ENCODE data around the gene ZSCAN10. TPM values are rescaled to one million over a fixed set of nuclear protein-coding genes. Genes with fewer than 3 reads are reported as not detected.

The ZSCAN10 gene
- total RNA-seq, 4 donors from 2014 or later: not detected

- intact Hi-C loops (cut with DNase I; ENCODE audit: low total_unique reads) (loop anchor here (5.0 to 10.0 kb wide), 2 partner anchors 68 to 105 kb away; no protein-coding TSS in a partner anchor), in situ Hi-C loops (cut with MboI; ENCODE audit: low pct_ligation_motif_present in 1 of 4, low pct_unique_long_range_greater_than_20kb in 1 of 4, low sequenced_read_pairs in 3 of 4) (loop anchor here in 2 of 4 donors (10.0 kb wide), 1 partner anchor 65 kb away; no protein-coding TSS in a partner anchor)
- peak overlapping the region; percentile 73 to 88 (median 80) for H3K27ac ChIP-seq
- H3K4me1 ChIP-seq: peaks cover 15 to 42% (median 27%) of the 10 kb centered on the region in 4 donors
- H3K27me3 ChIP-seq: no peaks in the 10 kb centered on the region
- H3K36me3 ChIP-seq: no peaks in the 10 kb centered on the region
- 55% methylated on average over 9 of the region's 9 CpGs; no CpG with 5 or more reads in 1 of the 2 donors for WGBS, 2 donors (ENCODE audit: low coverage in 1 of 2)
- peak overlapping the region in 3 of 4 donors; percentile 54 to 91 (median 66) for H3K4me3 ChIP-seq
- TF ChIP-seq POLR2A (IDR thresholded peaks at IDR 0.05): no peak
- no peak for TF ChIP-seq EP300 (IDR thresholded peaks at IDR 0.05; ENCODE audit: low read depth)
- TF ChIP-seq POLR2AphosphoS5 (IDR thresholded peaks at IDR 0.05): no peak
- TF ChIP-seq, protein P1, sequence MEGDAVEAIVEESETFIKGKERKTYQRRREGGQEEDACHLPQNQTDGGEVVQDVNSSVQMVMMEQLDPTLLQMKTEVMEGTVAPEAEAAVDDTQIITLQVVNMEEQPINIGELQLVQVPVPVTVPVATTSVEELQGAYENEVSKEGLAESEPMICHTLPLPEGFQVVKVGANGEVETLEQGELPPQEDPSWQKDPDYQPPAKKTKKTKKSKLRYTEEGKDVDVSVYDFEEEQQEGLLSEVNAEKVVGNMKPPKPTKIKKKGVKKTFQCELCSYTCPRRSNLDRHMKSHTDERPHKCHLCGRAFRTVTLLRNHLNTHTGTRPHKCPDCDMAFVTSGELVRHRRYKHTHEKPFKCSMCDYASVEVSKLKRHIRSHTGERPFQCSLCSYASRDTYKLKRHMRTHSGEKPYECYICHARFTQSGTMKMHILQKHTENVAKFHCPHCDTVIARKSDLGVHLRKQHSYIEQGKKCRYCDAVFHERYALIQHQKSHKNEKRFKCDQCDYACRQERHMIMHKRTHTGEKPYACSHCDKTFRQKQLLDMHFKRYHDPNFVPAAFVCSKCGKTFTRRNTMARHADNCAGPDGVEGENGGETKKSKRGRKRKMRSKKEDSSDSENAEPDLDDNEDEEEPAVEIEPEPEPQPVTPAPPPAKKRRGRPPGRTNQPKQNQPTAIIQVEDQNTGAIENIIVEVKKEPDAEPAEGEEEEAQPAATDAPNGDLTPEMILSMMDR (IDR thresholded peaks at IDR 0.05): no peak
- no peaks in the 10 kb centered on the region for H3K9me3 ChIP-seq
- DNase-seq: no peak
Measured at GRCh38 chr16:3059723-3060242, 39.3 kb downstream of the ZSCAN10 start.

DNA sequence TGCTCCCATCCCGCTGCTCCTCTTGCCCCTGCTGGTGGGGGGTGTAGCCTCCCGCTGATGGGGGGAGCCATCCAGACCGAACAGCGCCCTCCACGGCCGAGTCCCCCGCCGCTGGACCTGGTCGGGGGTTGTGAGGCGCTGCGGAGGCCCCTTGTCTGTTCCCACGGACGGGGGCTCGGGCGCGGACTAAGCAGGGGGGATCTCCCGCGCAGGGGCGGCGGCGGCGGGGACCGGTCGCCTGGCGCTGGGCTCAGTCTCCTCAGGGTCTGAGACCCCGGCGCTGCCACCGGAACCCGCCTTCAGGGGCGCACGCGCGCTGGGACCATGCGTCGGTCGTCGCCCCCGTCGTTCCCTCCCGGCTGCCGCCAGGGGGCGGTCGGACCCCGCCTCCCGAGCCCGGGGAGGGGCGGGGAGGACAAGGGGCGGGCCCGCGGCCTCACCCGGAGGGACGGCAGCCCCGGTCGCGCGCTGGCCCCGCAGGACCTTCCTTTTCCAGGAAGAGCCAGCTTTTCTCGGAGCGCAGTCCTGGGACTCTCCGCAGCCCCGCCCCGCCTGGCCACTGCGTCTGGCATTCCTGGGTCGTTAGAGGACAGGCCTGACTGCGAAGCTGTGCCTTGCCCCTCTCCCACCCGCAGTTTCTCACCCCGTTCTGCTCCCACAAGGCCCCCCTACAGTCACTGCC lies 39.9 kb downstream of the ZSCAN10 start:
- 1% methylated on average over 9 of the region's 67 CpGs; no CpG with 5 or more reads in 1 of the 2 donors for WGBS, 2 donors (ENCODE audit: low coverage in 1 of 2)
- Histone ChIP-seq H3K27ac (peak overlapping the region; percentile 73 to 88 (median 80)), H3K4me3 (peak overlapping the region; percentile 54 to 91 (median 75)), H3K4me1 (peaks cover 11 to 36% (median 23%) of the 10 kb centered on the region in 4 donors), H3K9me3 (no peaks in the 10 kb centered on the region), H3K36me3 (no peaks in the 10 kb centered on the region), H3K27me3 (no peaks in the 10 kb centered on the region)
- peak; percentile 92 for DNase-seq
- in situ Hi-C loops (cut with MboI; ENCODE audit: low pct_ligation_motif_present in 1 of 4, low pct_unique_long_range_greater_than_20kb in 1 of 4, low sequenced_read_pairs in 3 of 4) (no loop called here), intact Hi-C loops (cut with DNase I; ENCODE audit: low total_unique reads) (loop anchor here (5.0 to 10.0 kb wide), 2 partner anchors 68 to 106 kb away; no protein-coding TSS in a partner anchor)
- no peak for TF ChIP-seq EP300 (IDR thresholded peaks at IDR 0.05; ENCODE audit: low read depth)
- TF ChIP-seq POLR2AphosphoS5 (IDR thresholded peaks at IDR 0.05): peak; percentile 21 to 60 (median 54)
- TF ChIP-seq, protein P1 (IDR thresholded peaks at IDR 0.05): peak; percentile 78 to 98 (median 89)
- TF ChIP-seq POLR2A (IDR thresholded peaks at IDR 0.05): peak; percentile 55

- peak; percentile 75 for DNase-seq
- TF ChIP-seq POLR2A (IDR thresholded peaks at IDR 0.05) (no peak), EP300 (IDR thresholded peaks at IDR 0.05; ENCODE audit: low read depth) (no peak), POLR2AphosphoS5 (IDR thresholded peaks at IDR 0.05) (no peak)
- TF ChIP-seq, protein P1 (IDR thresholded peaks at IDR 0.05): no peak
- Histone ChIP-seq H3K4me3 (peak overlapping the region; percentile 54 to 91 (median 75)), H3K36me3 (no peaks in the 10 kb centered on the region), H3K9me3 (no peaks in the 10 kb centered on the region), H3K27me3 (no peaks in the 10 kb centered on the region), H3K4me1 (peaks cover 11 to 28% (median 22%) of the 10 kb centered on the region in 4 donors), H3K27ac (peak overlapping the region; percentile 73 to 88 (median 80))
- WGBS, 2 donors (ENCODE audit: low coverage in 1 of 2): 8% methylated on average over 52 of the region's 77 CpGs; no CpG with 5 or more reads in 1 of the 2 donors
- in situ Hi-C loops (cut with MboI; ENCODE audit: low pct_ligation_motif_present in 1 of 4, low pct_unique_long_range_greater_than_20kb in 1 of 4, low sequenced_read_pairs in 3 of 4): no loop called here
- intact Hi-C loops (cut with DNase I; ENCODE audit: low total_unique reads): loop anchor here (5.0 to 10.0 kb wide), 2 partner anchors 69 to 106 kb away; no protein-coding TSS in a partner anchor
Measured at GRCh38 chr16:3058139-3059030, 40.7 kb downstream of the ZSCAN10 start.
